T1000 (cell line): ENCODE measurements around the gene ZSCAN10.

ENCODE experiments used
- DNase-seq: peaks from one replicate; lab custom pipeline; 2025; ENCODE audit warnings: mixed read lengths; lab: John Stamatoyannopoulos, UW

Gene ZSCAN10

DNA sequence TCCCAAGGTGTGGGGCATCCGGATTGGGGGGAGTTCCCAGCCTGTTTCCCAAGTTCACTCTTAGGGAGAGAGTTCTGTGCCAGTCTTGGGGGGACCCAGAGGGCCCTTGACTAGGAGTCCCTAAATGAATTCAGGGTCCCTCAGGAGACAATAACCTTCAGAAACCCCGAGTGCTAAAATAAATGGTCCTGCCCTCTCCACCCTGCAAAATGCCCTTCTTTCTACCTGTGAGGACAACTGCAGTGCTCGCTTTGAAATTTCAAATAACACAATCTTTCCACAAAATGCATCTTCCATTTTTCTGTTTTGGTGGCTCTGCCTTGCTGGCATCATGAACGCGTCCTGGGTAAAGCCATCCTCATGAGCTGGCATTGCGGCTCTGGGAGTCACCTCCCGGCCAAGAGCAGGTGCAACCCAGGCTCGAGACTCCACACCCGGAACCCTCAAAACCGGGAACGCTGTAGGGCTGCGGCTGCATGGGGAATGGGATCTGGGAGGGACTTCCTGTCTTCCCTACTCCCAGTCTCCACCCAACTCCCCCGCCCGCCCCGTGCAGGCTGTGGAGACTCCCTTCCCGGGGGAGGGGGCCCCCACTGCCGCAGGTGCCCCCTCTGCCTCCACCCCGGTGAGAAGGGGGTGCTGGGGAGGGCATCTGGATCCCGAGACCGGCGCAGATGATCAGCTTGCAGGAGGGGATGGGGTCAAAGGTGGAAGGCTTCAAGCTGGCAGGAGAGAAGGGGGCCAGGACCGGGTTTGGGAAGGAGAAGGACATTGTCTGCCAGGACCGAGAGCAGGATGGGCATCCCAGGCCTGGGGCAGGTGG lies 13.2 kb upstream of the ZSCAN10 start, which contains the start of gene ZNF205:
ZNF205 (plus strand) TSS at position 529 of the 823 bp plus-strand sequence. CDS start 845 bp downstream, outside the sequence.
- DNase-seq: peak; percentile 47

GRCh38 chr16:3106205-3106928 lies 7.3 kb upstream of the ZSCAN10 start:
- peak; percentile 91 for DNase-seq

DNA sequence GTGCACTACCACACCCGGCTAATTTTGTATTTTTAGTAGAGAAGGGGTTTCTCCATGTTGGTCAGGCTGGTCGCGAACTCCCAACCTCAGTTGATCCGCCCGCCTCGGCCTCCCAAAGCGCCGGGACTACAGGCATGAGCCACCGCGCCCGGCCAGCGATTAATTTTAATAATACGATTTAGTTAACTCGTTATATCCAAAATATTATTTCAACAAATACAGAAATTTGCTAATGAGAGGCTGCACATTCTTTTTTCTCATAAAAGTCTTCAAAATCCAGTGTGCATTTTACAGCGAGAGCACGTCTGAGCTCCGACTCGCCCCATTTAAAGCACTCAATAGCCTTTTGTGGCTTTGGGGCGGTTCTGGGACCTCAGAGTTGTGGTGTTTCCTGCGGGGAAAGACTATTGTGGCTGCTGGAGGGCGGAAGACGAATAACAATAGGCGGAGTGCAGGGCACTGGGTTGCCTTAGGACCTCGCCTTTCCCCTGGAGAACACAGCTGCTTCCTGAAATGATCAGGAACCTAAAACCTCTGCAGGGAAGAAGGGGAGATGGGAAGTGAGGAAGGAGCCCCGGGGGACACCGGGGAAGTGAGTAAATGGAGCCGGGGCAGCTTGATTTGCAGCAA lies 2.9 kb upstream of the ZSCAN10 start:
- DNase-seq: no peak

GRCh38 chr16:3101018-3101840 lies 2.1 kb upstream of the ZSCAN10 start:
- no peak for DNase-seq

DNA sequence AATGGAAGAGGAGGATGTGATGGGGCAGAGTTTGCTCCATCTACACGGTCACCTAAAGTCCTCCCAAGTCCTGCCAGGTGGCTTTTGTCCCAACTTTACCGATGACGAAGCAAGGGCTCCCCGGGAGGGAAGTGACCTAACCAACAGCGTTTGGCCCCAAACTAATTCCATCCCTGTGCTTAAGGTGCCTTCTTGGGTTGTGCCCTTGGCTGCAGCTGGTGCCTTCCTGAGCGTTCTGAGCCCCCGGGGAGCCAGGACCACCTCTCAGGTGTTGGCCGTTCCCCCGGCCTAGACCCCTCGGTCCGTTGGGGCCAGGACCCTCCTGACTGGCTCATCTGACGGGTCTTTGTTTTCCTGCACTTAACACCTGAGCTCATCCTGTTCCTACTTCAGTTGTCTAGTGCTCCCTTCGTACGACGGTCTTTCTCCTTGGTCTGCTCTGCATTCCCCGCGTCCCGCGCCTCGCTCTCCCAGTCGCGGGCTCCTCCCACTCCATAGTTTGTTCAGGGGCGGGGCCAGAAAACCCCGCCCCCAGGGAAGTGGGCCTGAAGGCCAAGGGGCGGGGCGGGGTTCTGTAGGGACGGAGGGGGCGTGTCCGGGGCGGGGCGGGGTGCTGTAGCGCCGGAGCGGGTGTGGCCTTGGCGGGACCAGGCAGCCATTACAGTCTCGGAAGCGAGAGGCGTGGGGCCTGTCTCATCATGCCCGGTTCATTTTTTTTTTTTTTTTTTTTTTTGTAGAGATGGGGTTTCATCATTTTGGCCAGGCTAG lies 822 bp upstream of the ZSCAN10 start:
- DNase-seq: peak; percentile 88

GRCh38 chr16:3099395-3099731 lies 269 bp upstream of the ZSCAN10 start:
- no peak for DNase-seq

- no peak for DNase-seq
These were observed 1.8 kb downstream of the ZSCAN10 start for GRCh38 chr16:3097266-3097665.

DNA sequence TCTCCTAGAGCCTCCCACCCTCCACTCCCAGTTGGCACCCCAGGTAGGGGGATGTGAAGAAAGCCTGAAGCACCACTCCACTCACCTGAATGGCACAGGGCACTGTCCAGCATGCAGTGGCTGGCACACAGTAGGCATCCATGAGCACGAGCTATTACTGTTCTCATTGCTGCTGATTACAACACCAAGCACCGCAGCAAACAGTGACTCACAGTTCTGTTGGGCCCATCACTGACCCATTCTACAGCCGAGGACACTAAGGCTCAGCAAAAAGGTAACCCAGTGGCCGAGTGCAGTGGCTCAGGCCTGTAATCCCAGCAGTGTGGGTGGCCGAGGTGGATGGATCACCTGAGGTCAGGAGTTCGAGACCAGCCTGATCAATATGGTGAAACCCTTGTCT lies 2.7 kb downstream of the ZSCAN10 start:
- DNase-seq: no peak

DNA sequence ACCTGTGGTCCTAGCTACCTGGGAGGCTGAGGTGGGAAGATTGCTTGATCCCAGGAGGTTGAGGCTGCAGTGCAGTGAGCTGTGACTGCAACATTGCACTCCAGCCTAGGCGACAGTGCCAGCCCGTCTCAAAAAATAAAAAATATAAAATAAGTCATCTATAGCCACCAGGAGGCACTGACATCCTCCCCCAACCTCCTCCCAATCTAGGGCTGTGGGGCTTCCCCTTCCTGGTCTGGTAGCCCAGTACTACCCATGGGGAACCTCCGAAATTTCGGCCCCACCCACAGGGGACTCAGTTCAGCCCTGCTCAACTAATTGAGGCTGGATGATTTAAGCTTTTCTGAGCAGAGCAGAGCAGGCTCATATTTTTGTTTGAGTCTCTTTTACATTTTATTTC lies 3.2 kb downstream of the ZSCAN10 start:
- no peak for DNase-seq

DNA sequence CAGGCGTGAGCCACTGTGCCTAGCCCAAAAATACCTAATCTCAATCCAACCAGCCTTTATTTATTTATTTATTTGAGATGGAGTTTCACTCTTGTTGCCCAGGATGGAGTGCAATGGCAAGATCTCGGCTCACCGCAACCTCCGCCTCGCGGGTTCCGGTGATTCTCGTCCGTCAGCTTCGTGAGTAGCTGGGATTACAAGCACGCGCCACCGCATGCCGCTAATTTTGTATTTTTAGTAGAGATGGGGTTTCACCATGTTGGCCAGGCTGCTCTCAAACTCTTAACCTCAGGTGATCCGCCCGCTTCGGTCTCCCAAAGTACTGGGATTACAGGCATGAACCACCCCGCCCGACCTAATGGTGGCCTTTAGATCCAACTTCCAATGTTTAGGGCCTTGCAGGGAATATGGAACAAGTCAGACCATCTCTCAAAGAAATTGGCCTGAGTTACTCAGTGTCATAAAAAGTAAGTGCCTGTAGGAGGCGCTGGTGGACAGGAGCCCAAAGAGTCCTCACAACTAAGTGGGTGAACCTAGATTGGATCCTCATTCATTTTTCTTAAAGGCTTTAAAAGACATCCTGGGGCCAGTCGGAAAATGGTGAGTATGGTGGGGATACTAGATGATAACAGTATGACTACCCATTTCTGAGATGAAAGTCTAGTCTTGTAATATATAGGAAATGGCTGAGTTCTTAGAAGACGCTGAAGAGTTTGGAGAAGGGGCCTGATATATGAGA lies 4.6 kb downstream of the ZSCAN10 start:
- no peak for DNase-seq

GRCh38 chr16:3092501-3092941 lies 6.6 kb downstream of the ZSCAN10 start:
- DNase-seq: no peak

DNA sequence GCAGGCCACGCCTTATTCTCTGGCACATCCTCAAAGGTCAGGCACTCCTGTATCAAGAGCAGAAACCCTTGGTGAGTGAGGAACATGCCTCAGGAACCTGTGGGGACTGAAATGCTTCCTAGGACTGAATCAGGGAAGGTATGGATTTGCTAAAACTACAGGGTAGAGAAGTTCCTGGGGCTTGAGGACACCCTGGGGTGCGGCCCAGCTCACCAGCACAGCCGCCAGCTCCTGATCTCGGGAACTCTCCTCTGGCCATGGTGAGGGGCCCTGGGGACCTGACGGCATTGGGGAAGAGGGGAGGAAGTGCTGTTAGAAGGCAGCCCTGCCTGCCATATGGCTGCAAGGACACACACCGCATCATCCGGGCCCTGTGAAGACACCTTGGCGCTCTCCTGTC lies 7.5 kb downstream of the ZSCAN10 start:
- no peak for DNase-seq

- DNase-seq: no peak
These were observed 9.1 kb downstream of the ZSCAN10 start for GRCh38 chr16:3089717-3090592.

GRCh38 chr16:3088925-3089716 lies 10.0 kb downstream of the ZSCAN10 start:
- no peak for DNase-seq

GRCh38 chr16:3088450-3088849 lies 10.6 kb downstream of the ZSCAN10 start:
- DNase-seq: no peak

DNA sequence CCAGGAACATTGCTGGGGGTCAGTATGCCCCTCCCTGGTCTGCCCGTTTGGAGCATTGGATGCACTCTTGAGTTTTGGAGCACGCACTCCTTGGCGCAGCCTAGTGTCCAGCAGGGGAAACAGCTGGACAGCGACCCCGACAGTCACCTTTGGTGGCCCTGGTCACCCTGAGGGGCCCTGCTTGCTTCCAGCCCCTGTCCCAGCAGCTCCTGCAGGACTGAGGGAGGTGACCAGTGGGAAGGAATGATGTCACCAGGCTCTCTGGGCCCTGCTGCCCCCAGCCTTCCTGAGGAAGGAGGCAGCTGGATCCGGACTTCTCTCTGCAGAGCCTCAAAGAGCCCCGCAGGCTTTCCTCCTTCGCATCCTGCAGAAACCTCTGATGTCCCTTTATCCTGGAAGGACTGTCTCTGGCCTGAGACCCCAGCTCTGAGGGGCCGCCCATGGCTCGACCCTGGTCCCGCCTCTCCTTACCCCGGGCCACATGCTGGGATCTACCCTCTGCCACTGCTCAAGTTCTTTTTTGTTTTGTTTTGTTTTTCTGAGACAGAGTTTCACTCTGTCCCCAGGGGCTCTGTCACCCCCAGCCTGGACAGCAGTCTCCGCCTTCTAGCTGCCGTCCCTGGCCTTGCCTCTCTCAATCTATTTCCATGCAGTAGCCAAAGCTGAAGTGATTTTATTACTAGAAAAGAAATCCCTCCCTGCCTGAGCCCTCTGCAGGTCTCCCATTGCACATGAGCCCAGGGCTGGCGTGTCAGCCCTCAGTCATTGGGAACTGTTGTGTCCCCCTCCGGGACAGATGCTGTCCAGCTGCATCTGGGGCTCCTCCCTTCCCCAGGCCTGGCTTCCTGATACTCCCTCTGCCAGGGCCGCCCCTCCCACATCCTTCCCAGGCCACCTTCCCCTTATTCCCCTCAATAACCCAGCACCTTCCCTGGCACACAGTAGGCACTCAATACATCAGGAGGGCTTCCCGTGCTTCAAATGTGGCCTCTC lies 11.6 kb downstream of the ZSCAN10 start:
- no peak for DNase-seq

- no peak for DNase-seq
These were observed 12.4 kb downstream of the ZSCAN10 start for GRCh38 chr16:3086596-3087242.
